ENCODE results near the gene FOXP1. TPM values are rescaled to one million over a fixed set of nuclear protein-coding genes. Genes with fewer than 3 reads are reported as not detected.

FOXP1 gene
- polyA plus RNA-seq, 1 donor from 2014 or later = 5.6 TPM

DNA sequence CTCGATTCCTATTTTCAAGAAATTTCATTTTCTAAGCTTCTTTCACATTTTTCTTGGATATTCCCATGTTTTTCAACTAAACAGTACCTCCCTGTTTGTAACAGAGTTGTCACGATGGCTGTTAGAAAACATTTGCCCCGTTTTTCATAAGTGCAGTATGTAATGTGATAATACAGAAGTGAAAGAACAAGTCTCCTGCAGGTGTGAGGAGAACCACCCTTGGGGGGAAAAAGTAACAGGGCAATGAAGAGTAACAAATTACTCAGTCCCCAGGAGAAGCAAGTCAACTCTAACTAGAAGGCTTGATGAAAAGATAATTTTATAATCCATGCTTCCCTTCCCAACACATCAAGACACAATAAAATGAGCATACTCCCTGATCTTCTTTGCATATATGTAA lies 493.3 kb downstream of the FOXP1 start:
- no peaks in the 10 kb centered on the region for H3F3A ChIP-seq (ENCODE audit: insufficient read depth, low read length, poor library complexity, severe bottlenecking)
- H3K4me3 ChIP-seq (ENCODE audit: low read length) = no peak overlapping the region
- no peak overlapping the region for H3K4me2 ChIP-seq (ENCODE audit: low read length)
- H3K27ac ChIP-seq (ENCODE audit: low read length) = no peak overlapping the region
- no peaks in the 10 kb centered on the region for H4K20me1 ChIP-seq (ENCODE audit: insufficient read depth)
- H2AFZ ChIP-seq (ENCODE audit: low read depth, low read length) = no peak overlapping the region
- H3K9me2 ChIP-seq (ENCODE audit: insufficient read depth, low read length) = no peaks in the 10 kb centered on the region
- TF ChIP-seq SMC3 (conservative IDR thresholded peaks at IDR 0.05; ENCODE audit: poor library complexity) = no peak
- no peak for TF ChIP-seq POLR2AphosphoS5 (IDR thresholded peaks at IDR 0.05)
- TF ChIP-seq EP300 (conservative IDR thresholded peaks at IDR 0.05; ENCODE audit: poor library complexity, severe bottlenecking) = no peak
- TF ChIP-seq TAF1 (IDR thresholded peaks at IDR 0.05; ENCODE audit: low read depth) = no peak
- TF ChIP-seq MXI1 (conservative IDR thresholded peaks at IDR 0.05; ENCODE audit: poor library complexity, severe bottlenecking) = no peak
- TF ChIP-seq, protein P1, sequence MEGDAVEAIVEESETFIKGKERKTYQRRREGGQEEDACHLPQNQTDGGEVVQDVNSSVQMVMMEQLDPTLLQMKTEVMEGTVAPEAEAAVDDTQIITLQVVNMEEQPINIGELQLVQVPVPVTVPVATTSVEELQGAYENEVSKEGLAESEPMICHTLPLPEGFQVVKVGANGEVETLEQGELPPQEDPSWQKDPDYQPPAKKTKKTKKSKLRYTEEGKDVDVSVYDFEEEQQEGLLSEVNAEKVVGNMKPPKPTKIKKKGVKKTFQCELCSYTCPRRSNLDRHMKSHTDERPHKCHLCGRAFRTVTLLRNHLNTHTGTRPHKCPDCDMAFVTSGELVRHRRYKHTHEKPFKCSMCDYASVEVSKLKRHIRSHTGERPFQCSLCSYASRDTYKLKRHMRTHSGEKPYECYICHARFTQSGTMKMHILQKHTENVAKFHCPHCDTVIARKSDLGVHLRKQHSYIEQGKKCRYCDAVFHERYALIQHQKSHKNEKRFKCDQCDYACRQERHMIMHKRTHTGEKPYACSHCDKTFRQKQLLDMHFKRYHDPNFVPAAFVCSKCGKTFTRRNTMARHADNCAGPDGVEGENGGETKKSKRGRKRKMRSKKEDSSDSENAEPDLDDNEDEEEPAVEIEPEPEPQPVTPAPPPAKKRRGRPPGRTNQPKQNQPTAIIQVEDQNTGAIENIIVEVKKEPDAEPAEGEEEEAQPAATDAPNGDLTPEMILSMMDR (IDR thresholded peaks at IDR 0.05; ENCODE audit: poor library complexity, severe bottlenecking) = no peak
- TF ChIP-seq, protein P2, sequence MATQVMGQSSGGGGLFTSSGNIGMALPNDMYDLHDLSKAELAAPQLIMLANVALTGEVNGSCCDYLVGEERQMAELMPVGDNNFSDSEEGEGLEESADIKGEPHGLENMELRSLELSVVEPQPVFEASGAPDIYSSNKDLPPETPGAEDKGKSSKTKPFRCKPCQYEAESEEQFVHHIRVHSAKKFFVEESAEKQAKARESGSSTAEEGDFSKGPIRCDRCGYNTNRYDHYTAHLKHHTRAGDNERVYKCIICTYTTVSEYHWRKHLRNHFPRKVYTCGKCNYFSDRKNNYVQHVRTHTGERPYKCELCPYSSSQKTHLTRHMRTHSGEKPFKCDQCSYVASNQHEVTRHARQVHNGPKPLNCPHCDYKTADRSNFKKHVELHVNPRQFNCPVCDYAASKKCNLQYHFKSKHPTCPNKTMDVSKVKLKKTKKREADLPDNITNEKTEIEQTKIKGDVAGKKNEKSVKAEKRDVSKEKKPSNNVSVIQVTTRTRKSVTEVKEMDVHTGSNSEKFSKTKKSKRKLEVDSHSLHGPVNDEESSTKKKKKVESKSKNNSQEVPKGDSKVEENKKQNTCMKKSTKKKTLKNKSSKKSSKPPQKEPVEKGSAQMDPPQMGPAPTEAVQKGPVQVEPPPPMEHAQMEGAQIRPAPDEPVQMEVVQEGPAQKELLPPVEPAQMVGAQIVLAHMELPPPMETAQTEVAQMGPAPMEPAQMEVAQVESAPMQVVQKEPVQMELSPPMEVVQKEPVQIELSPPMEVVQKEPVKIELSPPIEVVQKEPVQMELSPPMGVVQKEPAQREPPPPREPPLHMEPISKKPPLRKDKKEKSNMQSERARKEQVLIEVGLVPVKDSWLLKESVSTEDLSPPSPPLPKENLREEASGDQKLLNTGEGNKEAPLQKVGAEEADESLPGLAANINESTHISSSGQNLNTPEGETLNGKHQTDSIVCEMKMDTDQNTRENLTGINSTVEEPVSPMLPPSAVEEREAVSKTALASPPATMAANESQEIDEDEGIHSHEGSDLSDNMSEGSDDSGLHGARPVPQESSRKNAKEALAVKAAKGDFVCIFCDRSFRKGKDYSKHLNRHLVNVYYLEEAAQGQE (IDR thresholded peaks at IDR 0.05; ENCODE audit: borderline replicate concordance) = no peak
- no peak for TF ChIP-seq EZH2 (IDR thresholded peaks at IDR 0.05; ENCODE audit: borderline replicate concordance, insufficient read depth, low read length, poor library complexity, severe bottlenecking)
- TF ChIP-seq RAD21 (conservative IDR thresholded peaks at IDR 0.05) = no peak
- no peaks in the 10 kb centered on the region for H3K27me3 ChIP-seq (ENCODE audit: insufficient read depth, low read depth, low read length)
- no peaks in the 10 kb centered on the region for H3K79me2 ChIP-seq (replicated peaks; ENCODE audit: insufficient read depth, low read length)
- H3K9me3 ChIP-seq (ENCODE audit: low read length) = no peaks in the 10 kb centered on the region
- no peaks in the 10 kb centered on the region for H3K36me3 ChIP-seq (ENCODE audit: insufficient read depth, low read length)
- no peak overlapping the region for H3K9ac ChIP-seq (ENCODE audit: low read length)

DNA sequence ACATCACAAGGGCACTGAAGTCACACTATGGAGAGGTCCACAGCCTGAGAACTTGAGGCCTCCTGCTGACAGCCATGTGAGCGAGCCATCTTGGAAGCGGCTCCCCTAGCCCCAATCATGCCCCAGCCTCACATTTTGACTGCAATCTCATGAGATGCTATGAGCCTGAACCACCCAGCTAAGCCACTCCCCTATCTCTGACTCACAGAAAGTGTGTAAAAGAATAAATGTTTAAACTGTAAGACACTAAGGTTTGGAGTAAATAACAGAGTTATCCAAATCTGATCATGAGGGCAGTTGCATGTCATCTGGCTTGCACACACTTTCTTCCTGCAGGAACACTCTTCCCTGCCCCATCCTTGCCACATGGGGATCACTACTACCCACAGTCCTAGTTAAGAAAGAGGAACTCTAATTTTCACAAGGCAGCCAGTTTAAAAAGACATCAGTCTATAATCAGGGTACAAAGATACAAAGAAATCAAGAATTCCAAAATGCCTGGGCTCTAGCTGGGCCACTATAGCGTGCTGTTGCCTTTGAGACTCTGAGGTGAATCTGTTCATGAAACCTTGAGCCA lies 494.2 kb downstream of the FOXP1 start:
- Histone ChIP-seq H3F3A (ENCODE audit: insufficient read depth, low read length, poor library complexity, severe bottlenecking) (no peaks in the 10 kb centered on the region), H2AFZ (ENCODE audit: low read depth, low read length) (no peak overlapping the region), H3K4me3 (ENCODE audit: low read length) (no peak overlapping the region), H3K9me3 (ENCODE audit: low read length) (no peaks in the 10 kb centered on the region), H4K20me1 (ENCODE audit: insufficient read depth) (no peaks in the 10 kb centered on the region), H3K79me2 (replicated peaks; ENCODE audit: insufficient read depth, low read length) (no peaks in the 10 kb centered on the region), H3K27me3 (ENCODE audit: insufficient read depth, low read depth, low read length) (no peaks in the 10 kb centered on the region), H3K27ac (ENCODE audit: low read length) (no peak overlapping the region), H3K9me2 (ENCODE audit: insufficient read depth, low read length) (no peaks in the 10 kb centered on the region), H3K9ac (ENCODE audit: low read length) (no peak overlapping the region), H3K4me2 (ENCODE audit: low read length) (no peak overlapping the region), H3K36me3 (ENCODE audit: insufficient read depth, low read length) (no peaks in the 10 kb centered on the region)
- TF ChIP-seq MXI1 (conservative IDR thresholded peaks at IDR 0.05; ENCODE audit: poor library complexity, severe bottlenecking) = no peak
- no peak for TF ChIP-seq EZH2 (IDR thresholded peaks at IDR 0.05; ENCODE audit: borderline replicate concordance, insufficient read depth, low read length, poor library complexity, severe bottlenecking)
- TF ChIP-seq, protein P2 (IDR thresholded peaks at IDR 0.05; ENCODE audit: borderline replicate concordance) = no peak
- TF ChIP-seq RAD21 (conservative IDR thresholded peaks at IDR 0.05) = no peak
- TF ChIP-seq POLR2AphosphoS5 (IDR thresholded peaks at IDR 0.05) = no peak
